ENCODE measurements around the gene WNK1.

Gene WNK1

DNA sequence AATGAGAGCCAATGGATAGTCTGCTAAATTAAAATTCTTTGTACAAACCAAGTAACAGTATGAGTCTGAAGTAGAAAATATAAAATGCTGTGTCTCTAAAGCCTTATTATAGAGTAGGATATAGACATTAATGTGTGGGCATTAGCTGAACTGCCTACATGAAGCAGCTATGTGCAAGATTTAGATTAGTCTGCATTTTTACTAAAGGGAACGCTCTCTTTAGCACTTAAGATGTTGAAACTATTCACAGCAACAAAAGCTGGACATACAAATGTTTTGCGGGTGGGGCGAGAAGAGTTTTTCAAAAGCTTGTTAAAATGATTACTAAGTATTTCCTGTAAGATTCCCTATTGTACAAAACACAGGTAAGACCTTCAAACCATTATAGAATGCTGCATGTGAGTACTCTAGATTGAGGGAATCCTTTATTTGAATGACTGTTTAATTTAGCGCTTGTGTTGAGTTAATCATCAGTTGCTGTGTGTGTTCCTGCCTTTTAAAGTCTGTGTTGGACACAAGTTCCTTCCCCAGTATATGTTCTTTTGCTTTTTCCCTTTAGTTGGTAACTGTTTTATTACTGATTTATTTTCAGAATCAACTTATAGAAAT is 110.0 kb downstream of the WNK1 start:
- DNase-seq (ENCODE audit: low read depth, low spot score): no peak

DNA sequence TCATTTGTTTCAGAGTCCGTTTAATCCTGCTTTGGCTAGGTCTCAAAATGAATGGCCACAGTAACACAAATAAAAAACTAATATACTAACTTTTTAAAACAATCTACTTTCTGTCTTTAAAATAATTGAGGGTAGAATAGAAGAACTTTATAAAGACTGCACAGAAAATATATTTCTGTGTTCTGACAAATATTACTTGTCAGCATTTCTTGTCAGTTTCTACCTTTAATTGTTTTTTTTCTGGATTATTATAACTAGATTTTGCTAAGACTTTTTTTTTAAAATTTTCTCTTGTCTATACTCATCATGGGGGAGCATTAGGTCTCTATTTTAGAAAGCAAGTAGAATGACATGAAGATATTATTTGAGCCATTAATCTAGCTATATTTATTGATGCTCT is 110.9 kb downstream of the WNK1 start:
- DNase-seq (ENCODE audit: low read depth, low spot score): no peak

DNA sequence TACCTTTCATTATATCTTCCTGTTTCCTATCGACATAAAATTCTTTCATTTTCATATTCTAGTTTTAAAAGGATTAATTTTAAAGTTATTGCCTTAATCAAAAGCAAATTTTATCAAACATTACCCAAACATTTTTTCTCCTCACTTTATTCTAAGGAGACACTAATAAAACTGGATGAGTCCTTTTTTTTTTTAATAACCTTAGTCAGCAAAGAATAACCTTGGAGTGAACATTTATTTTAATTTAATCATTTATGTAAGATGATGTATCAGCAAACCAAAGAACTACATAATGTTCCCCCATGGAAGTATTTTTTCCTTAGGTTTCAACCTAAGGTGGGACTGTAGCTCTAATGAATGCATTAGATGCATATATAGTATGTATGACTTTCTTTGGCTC is 113.2 kb downstream of the WNK1 start:
- DNase-seq (ENCODE audit: low read depth, low spot score): no peak

DNA sequence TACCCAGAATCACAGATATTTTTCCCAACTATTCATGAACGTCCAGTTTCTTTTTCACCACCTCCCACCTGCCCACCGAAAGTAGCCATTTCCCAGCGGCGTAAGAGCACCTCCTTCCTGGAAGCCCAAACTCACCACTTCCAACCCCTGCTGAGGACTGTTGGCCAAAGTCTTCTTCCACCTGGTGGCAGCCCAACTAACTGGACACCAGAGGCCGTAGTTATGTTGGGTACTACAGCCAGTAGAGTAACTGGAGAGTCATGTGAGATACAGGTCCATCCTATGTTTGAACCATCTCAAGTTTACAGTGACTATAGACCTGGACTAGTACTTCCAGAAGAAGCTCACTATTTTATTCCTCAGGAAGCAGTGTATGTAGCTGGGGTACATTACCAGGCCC is 115.5 kb downstream of the WNK1 start:
- DNase-seq (ENCODE audit: low read depth, low spot score): no peak

DNA sequence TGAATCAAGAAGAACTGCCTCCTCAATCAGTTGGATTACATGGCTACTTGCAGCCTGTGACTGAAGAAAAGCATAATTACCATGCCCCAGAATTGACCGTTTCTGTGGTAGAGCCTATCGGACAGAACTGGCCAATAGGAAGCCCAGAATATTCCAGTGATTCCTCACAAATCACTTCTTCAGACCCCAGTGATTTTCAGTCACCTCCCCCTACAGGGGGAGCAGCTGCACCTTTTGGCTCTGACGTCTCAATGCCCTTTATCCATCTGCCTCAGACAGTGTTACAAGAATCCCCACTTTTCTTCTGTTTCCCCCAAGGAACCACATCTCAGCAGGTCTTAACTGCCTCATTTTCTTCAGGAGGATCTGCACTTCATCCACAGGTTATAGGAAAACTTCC is 116.3 kb downstream of the WNK1 start:
- DNase-seq (ENCODE audit: low read depth, low spot score): no peak

DNA sequence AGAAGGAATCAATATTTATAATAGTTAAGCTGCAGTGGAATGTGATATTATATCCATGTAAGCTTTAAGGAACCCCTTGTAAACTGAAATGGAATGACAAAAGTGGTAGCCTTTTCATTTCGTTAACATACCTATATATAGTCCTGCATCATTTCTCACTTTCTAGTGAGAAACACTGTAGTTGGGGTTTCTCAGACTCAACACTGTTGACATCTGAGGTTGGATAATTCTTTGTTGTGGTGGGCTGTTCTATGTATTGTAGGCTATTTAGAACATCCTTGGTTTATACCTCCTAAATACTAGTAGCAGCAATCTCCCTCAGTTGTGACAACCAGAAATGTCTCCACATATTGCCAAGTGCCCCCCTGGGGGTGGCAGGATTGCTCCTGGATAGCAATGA is 118.0 kb downstream of the WNK1 start:
- no peak for DNase-seq (ENCODE audit: low read depth, low spot score)

DNA sequence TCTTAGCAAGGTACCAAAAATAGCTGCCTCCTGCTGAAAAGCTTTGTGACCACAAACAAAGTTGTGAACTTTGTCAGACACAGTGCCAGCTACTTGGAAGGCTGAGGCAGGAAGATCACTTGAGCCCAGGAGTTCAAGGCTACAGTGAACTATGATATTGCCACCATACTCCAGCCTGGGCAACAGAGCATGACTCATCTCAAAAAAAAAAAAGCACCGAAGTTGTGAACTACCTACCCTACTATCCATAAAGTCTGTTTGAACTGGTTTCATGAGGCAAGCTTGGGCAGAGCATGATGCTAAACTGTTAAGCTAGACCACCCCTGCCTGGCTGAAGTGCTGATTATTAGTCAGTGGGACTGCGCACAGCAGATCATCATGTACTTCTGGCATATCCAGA is 121.6 kb downstream of the WNK1 start:
- DNase-seq (ENCODE audit: low read depth, low spot score): no peak

DNA sequence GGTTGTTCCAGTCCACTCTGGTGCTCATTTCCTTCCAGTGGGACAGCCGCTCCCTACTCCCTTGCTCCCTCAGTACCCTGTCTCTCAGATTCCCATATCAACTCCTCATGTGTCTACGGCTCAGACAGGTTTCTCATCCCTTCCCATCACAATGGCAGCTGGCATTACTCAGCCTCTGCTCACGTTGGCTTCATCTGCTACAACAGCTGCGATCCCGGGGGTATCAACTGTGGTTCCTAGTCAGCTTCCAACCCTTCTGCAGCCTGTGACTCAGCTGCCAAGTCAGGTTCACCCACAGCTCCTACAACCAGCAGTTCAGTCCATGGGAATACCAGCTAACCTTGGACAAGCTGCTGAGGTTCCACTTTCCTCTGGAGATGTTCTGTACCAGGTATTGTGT is 127.3 kb downstream of the WNK1 start:
- DNase-seq (ENCODE audit: low read depth, low spot score): no peak

DNA sequence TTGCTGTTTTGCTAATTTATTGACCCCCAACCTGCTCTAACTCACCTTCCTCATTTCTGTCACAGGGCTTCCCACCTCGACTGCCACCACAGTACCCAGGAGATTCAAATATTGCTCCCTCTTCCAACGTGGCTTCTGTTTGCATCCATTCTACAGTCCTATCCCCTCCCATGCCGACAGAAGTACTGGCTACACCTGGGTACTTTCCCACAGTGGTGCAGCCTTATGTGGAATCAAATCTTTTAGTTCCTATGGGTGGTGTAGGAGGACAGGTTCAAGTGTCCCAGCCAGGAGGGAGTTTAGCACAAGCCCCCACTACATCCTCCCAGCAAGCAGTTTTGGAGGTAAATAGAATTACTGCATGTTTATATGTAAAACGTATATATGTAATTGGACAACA is 128.3 kb downstream of the WNK1 start:
- DNase-seq (ENCODE audit: low read depth, low spot score): no peak

DNA sequence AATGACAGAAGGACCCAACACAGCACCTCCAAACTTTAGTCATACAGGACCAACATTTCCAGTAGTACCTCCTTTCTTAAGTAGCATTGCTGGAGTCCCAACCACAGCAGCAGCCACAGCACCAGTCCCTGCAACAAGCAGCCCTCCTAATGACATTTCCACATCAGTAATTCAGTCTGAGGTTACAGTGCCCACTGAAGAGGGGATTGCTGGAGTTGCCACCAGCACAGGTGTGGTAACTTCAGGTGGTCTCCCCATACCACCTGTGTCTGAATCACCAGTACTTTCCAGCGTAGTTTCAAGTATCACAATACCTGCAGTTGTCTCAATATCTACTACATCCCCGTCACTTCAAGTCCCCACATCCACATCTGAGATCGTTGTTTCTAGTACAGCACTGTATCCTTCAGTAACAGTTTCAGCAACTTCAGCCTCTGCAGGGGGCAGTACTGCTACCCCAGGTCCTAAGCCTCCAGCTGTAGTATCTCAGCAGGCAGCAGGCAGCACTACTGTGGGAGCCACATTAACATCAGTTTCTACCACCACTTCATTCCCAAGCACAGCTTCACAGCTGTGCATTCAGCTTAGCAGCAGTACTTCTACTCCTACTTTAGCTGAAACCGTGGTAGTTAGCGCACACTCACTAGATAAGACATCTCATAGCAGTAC is 132.5 kb downstream of the WNK1 start:
- DNase-seq (ENCODE audit: low read depth, low spot score): no peak

DNA sequence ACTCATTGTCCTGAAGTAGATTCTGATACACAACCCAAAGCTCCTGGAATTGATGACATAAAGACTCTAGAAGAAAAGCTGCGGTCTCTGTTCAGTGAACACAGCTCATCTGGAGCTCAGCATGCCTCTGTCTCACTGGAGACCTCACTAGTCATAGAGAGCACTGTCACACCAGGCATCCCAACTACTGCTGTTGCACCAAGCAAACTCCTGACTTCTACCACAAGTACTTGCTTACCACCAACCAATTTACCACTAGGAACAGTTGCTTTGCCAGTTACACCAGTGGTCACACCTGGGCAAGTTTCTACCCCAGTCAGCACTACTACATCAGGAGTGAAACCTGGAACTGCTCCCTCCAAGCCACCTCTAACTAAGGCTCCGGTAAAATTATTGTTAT is 133.3 kb downstream of the WNK1 start:
- DNase-seq (ENCODE audit: low read depth, low spot score): no peak

DNA sequence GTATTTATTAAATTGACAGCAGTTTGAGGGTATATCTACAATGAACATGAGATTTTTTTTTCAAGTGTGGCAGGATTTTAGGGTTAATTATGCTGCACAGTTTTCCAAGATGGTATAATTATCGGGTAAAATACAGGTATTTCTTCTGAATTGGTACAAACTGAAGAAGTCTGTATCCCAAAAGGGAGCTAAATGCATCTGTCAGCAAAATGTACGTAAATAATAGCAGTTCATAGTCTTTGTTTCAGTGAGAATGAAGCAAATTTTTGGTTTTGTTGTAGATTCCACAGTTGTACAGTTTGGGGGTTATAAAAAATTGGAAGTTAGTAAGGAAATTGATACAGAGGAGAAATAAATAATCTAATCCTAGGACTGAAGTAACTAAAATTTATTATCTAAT is 133.8 kb downstream of the WNK1 start:
- no peak for DNase-seq (ENCODE audit: low read depth, low spot score)

DNA sequence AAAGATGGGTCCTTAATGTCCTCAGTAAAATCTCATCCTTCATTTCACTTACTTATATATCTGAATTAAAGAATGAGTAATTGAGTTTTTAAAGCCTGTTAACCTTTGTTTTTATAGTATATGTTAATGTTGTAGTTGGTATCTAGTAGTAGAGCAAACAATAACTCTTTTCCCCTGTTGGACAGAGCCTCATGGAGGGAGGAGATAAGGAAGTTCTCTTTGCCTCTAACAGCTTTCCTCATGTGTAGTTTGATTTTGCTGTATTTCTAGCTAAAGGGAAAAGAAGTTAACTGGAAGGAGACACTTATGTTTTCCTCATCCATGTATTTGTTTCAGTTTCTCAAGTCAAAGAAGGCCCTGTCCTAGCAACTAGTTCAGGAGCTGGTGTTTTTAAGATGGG is 141.8 kb downstream of the WNK1 start:
- DNase-seq (ENCODE audit: low read depth, low spot score): no peak

DNA sequence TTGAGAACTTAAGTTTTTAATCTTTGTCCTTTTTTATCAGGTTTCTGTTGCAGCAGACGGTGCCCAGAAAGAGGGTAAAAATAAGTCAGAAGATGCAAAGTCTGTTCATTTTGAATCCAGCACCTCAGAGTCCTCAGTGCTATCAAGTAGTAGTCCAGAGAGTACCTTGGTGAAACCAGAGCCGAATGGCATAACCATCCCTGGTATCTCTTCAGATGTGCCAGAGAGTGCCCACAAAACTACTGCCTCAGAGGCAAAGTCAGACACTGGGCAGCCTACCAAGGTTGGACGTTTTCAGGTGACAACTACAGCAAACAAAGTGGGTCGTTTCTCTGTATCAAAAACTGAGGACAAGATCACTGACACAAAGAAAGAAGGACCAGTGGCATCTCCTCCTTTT is 143.7 kb downstream of the WNK1 start:
- DNase-seq (ENCODE audit: low read depth, low spot score): no peak

DNA sequence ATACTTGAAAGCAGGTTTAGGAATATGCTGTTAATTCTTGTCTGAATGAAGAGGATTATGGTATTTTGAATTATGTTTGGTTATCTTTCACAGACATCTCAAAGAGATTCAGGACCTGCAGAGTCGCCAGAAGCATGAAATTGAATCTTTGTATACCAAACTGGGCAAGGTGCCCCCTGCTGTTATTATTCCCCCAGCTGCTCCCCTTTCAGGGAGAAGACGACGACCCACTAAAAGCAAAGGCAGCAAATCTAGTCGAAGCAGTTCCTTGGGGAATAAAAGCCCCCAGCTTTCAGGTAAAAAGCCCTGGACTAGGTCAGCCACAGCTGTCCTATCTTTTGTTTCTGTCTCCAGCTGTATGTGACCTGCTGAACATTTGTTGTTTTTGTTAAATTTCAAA is 145.0 kb downstream of the WNK1 start:
- no peak for DNase-seq (ENCODE audit: low read depth, low spot score)

DNA sequence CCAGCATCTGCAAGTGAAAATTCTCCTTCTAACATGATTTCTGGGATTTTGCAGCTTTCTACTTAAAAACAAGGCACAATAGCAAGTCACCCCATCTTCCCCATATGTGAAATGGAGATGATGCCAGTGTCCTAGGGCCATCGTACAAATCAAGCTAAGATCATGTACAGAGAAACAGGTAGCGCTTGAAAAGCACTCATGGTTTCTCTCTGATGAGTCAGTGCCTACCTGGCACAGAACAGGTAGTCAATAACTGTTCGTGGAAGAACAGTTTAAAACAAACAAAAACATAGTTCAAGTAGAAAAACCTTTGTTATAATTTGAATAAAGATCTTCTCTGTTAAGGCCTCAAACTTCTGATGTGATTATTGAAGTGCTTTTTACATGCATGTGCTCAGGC is 150.2 kb downstream of the WNK1 start:
- DNase-seq (ENCODE audit: low read depth, low spot score): no peak

DNA sequence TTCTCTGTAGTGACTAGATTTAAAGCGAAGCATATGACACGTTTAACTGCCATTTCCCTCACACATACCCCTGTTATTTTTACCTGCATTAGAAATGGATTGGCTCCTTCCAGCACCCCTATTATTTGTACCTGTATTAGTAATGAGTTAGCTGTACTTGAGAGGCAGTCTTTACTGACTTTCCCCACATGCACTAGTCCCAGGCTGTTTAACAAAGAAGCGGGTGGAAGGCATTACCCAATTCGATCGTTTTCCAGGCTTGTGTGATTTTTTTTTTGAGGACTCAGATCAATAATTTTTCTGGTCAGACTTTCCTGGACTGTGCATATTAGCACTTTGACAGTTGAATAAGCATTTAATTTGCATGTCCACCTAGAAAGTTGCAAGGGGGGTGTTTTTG is 150.7 kb downstream of the WNK1 start:
- DNase-seq (ENCODE audit: low read depth, low spot score): no peak

DNA sequence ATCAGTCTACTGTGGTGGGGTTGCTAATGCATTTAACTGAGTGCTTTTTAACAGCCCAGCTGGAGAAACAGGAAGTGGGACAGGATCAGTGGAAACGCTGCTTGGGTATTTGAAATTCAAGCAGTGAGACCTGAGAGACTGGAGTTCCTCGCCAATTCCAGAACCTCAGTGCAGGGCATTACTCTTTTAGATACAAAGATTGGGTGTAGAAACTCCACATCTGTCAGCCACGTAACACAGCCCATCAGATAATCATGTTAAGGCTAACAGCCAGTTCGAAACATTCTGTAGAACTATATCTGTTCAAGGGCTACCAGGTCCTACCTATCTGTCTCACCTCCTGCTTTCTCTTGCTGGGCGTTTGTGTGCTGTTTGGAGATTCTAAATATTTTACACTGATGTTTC is 151.6 kb downstream of the WNK1 start:
- no peak for DNase-seq (ENCODE audit: low read depth, low spot score)

DNA sequence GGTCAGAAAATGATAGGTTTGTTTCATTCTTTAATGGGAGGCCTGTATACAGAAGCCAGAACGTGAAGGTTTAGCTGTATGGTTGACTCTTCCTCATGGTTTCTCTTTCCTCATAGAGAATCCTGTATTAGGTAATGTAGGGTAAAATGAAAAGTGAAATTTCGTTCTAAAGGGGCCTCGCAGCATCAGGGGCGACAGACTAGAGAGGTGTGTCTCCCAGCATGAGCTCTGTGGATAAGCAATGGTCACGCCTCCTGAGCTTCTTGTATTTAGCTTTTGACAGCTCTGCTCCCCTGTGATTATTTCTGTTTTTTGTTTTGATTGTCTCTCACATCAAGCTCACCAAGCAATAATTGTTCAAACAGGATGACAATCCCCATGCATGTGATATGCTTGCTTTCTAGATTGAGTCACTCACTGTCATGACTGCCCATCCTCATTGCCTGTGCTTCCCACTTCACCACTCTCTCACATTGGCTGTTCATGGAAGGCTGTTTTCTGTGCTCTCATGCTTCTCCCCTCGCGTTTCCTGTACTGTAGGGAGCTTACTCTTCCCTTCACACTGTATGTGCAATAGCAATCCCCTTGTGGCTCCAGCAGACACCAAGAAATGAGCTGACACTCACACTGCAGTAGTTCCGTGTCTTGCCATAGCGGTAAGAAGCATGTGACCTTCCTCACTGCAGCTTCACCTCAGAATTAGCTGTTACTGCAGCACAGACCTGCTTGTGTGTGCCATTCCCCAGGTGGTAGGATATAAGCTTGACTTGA is 153.1 kb downstream of the WNK1 start:
- no peak for DNase-seq (ENCODE audit: low read depth, low spot score)

DNA sequence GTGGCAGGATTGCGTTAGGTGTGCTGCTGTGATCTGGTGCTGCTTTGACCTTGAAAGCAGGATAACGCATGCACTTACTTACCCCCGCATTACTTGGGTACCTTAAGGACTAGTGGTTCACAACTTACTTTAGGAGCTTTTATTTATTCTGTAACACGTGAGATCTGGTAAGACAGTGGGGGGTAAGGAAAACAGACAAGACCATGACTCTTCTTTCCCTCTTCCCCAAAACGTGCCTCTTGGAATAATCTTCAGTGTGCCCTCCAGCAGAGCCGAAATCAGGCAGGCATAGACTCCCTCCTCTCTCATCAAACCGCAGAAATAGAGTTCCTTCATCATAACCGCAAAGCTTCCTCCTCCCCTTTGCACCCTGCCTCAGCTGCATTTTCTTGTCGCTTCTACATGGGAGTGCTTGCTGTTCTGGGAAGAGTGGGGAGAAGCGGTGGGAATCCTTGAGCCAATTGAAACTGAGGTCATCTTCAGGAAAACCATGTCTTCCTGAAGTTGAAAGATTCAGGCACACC is 153.7 kb downstream of the WNK1 start:
- DNase-seq (ENCODE audit: low read depth, low spot score): no peak

DNA sequence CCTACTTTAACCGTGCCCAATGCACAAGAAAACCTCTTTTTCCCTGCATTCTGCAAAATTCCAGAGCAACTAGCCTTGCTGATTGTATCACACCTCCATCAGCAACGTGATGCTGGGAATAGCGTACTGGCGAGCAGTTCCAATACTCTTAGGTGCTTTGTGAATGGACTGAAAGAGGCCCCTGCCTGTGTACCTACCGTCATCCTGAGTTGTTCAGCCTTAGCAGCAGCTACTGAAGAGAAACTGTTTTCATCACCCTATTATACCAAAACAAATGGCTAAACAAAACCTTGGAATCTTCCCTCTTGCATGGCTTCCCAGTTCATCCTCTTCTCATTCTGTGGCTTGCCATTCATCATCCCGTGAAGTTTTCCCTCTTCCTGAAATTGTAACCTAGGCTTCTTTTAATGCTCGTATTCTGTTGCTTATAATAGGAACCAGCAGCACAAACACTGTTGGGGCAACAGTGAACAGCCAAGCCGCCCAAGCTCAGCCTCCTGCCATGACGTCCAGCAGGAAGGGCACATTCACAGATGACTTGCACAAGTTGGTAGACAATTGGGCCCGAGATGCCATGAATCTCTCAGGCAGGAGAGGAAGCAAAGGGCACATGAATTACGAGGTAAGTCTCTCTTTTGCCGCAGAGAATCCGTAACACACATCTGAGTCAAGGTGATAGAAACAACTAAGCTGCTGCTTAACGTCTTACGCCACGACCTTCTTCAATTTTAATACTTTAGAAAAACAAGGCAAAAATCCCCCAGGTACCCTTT is 155.2 kb downstream of the WNK1 start:
- no peak for DNase-seq (ENCODE audit: low read depth, low spot score)

DNA sequence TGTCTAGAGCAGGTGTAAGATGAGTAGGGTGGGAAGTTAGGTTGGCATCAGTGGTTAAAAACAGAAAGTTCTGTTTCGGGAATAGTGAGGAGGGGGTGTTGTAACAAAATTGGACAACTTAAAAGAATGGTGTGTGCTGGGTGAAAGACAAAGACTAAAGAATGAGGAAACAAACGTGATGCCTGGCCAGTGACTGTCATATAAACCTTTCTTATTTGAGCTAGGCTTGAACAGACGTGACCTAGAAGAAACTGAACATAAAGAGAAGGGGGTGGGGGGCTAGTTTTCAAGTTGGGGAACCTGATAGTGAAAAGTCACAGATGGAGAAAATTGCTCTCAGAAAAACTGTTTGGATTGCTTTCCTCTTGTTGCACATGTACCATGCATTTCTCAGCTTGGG is 157.5 kb downstream of the WNK1 start:
- no peak for DNase-seq (ENCODE audit: low read depth, low spot score)
